ENCODE results near the gene ABCC1.
A peak's percentile ranks its signal among the peaks of the same experiment; 100 is the strongest.
"Not testable (repeated sequence)": the region's sequence is repeated elsewhere in the genome, so short reads cannot be mapped to it uniquely, and the experiment has no call there.

Gene ABCC1

GRCh38 chr16:15949210-15950160 is at the start of gene ABCC1:
Gene ABCC1, plus strand, starts transcription at chr16:15949616. Its CDS starts 136 bp downstream, at chr16:15949752.
- DNase-seq = peak; percentile 59

GRCh38 chr16:15900357-15900756 is 49.1 kb upstream of the ABCC1 start:
- no peak for DNase-seq

- no peak for DNase-seq
Measured at GRCh38 chr16:15900901-15901500, 48.4 kb upstream of the ABCC1 start.

GRCh38 chr16:15903960-15904359 is 45.5 kb upstream of the ABCC1 start:
- no peak for DNase-seq

GRCh38 chr16:15906439-15906838 is 43.0 kb upstream of the ABCC1 start:
- DNase-seq = no peak

- peak; percentile 17 for DNase-seq
Measured at GRCh38 chr16:15907863-15908478, 41.4 kb upstream of the ABCC1 start.

- DNase-seq = no peak
Measured at GRCh38 chr16:15911198-15911597, 38.2 kb upstream of the ABCC1 start.

GRCh38 chr16:15913046-15913698 is 36.2 kb upstream of the ABCC1 start:
- DNase-seq = no peak

- DNase-seq = no peak
Measured at GRCh38 chr16:15915555-15916081, 33.8 kb upstream of the ABCC1 start.

- DNase-seq = no peak
Measured at GRCh38 chr16:15916323-15916722, 33.1 kb upstream of the ABCC1 start.

- DNase-seq = not testable (repeated sequence)
Measured at GRCh38 chr16:15918314-15918713, 31.1 kb upstream of the ABCC1 start.

- no peak for DNase-seq
Measured at GRCh38 chr16:15919331-15919730, 30.1 kb upstream of the ABCC1 start.

GRCh38 chr16:15924996-15925395 is 24.4 kb upstream of the ABCC1 start:
- no peak for DNase-seq

GRCh38 chr16:15925631-15926030 is 23.8 kb upstream of the ABCC1 start:
- no peak for DNase-seq

- no peak for DNase-seq
Measured at GRCh38 chr16:15928261-15929104, 20.9 kb upstream of the ABCC1 start.

- no peak for DNase-seq
Measured at GRCh38 chr16:15932939-15933338, 16.5 kb upstream of the ABCC1 start.

- no peak for DNase-seq
Measured at GRCh38 chr16:15933781-15934180, 15.6 kb upstream of the ABCC1 start.

GRCh38 chr16:15934991-15935390 is 14.4 kb upstream of the ABCC1 start:
- no peak for DNase-seq

GRCh38 chr16:15936809-15937208 is 12.6 kb upstream of the ABCC1 start:
- DNase-seq = not testable (repeated sequence)

- no peak for DNase-seq
Measured at GRCh38 chr16:15942931-15943690, 6.3 kb upstream of the ABCC1 start.

Measured in CD4-positive, alpha-beta T cell treated with Interleukin-4 for 4 hours (primary cell).